Natural killer cell treated with Interleukin-12 subunit alpha and Interleukin-12 subunit beta and Interleukin-15 and Interleukin-18, amount 100 ng/mL, for 72 hours (primary cell): ENCODE data around the gene ADAMTS18. TPM values are rescaled to one million over a fixed set of nuclear protein-coding genes. Genes with fewer than 3 reads are reported as not detected.

Experiments used
- ATAC-seq, 2 donors: fragments of 150-1000 bp; cut with Tn5 transposase in 1 of 2; sonication (Bioruptor Pico), chemical (Tn5 transposase) in 1 of 2; 2 replicates each; pipeline ENCODE4 v1.10.0; 2021
- DNase-seq: peaks from one replicate; pipeline ENCODE4 v3.0.0; 2022; ENCODE audit warnings: low spot score
- H3K27ac Mint-ChIP-seq, 2 donors: 1 replicate in 1 of 2; 2 replicates in 1 of 2; pipeline ENCODE4 v1.8.0; 2022; ENCODE audit warnings: mixed read lengths in 2 of 2, mild to moderate bottlenecking in 1 of 2, moderate library complexity in 1 of 2
- H3K27me3 Mint-ChIP-seq, 2 donors: 1 replicate in 1 of 2; 2 replicates in 1 of 2; pipeline ENCODE4 v1.8.0; 2022; ENCODE audit warnings: mixed read lengths in 2 of 2
- H3K36me3 Mint-ChIP-seq: one replicate; pipeline ENCODE4 v1.8.0; 2022; ENCODE audit warnings: mixed read lengths
- H3K4me1 Mint-ChIP-seq, 2 donors: 1 replicate in 1 of 2; 2 replicates in 1 of 2; pipeline ENCODE4 v1.8.0; 2022; ENCODE audit warnings: low read depth in 2 of 2, mixed read lengths in 2 of 2, mild to moderate bottlenecking in 1 of 2
- H3K4me3 Mint-ChIP-seq: one replicate; pipeline ENCODE4 v1.8.0; 2022; ENCODE audit warnings: mixed read lengths
- H3K9me3 Mint-ChIP-seq: 2 replicates; pipeline ENCODE4 v1.8.0; 2022; ENCODE audit warnings: mixed read lengths
- total RNA-seq, 2 donors: library from RNA; stranded (reverse); gene quantifications; one replicate each; pipeline ENCODE4 v1.2.3, GENCODE V29; 2022

The ADAMTS18 gene
- total RNA-seq, 2 donors from 2014 or later = not detected

DNA sequence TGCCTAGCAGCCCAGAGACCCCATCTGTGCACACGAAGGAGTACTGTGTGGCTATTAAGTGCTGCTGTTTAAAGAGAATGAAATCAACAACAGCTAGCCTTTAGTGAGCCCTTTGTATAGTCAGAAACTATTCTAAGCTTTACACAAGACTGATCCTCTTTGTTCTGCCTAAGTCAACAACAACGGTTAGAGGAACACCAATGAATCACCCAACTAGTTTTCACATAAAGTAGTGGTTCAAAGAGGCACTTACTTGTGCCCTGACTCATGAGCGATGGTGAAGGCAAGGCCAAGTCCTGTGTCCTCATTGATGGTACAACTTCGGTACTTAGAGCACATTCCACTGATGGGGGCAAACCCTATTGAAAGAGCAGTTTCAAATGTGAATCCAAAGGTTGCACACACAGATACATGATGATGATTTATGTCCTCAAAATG, 75.8 kb downstream of the ADAMTS18 start:
- Mint-ChIP-seq H3K4me1 (no peaks in the 10 kb centered on the region), H3K27me3 (peaks cover 0 to 12% of the 10 kb centered on the region in 2 donors), H3K27ac (no peak overlapping the region), H3K9me3 (no peaks in the 10 kb centered on the region), H3K36me3 (no peaks in the 10 kb centered on the region), H3K4me3 (no peak overlapping the region)
- ATAC-seq (no peak), DNase-seq (no peak)

DNA sequence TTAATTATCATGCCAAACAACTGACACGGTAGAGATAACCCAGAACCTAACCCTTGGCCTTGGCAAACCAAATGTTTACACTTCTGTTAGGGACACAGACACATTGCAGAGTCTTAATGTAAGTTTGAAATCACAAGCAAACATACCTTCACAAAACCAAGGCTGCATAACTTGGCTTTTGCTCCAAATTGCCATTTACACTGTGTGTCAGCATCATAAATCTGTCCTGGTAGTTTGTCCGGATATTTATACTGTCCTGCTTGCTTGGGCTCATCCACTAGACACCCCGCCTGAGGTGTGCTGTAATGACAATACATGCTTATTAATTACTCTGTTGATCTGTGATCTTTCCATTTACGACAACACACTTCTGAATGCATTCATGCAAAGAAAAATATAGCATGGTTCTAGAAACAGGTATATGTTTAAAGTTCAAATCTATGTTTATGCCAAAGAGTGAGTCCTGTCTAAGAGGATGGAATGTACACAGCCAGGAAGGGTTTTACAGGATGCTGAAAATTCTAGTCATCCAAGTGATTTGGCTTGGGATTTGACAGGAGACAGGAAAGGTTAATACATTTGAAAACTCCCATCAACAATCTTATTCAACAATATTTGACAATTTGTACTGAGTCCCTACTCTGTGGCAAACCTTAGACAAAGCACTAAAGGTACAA, 81.1 kb downstream of the ADAMTS18 start:
- Mint-ChIP-seq H3K9me3 (no peaks in the 10 kb centered on the region), H3K4me3 (no peak overlapping the region), H3K4me1 (no peaks in the 10 kb centered on the region), H3K36me3 (no peaks in the 10 kb centered on the region), H3K27me3 (peaks cover 14 to 21% of the 10 kb centered on the region in 2 donors), H3K27ac (no peak overlapping the region)
- DNase-seq (no peak), ATAC-seq (no peak)

DNA sequence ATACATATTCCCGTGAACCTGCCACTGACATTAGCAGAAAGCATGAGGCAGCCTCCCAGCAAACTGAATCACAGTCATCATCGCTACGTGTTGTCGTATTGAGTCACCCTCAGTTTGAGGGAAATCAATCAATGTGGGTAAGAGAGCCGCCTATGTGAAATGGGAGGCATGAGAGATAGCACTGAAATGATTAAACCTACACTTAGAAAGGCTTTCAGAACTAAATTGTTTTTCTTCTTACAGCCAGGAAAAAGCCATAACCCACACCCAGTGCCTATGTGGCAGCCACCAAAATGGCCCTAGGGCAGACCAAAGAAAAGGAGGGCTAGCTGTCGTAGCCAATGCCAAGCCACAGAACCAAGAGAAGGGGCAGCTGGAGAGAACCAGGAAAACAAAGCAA, 90.5 kb downstream of the ADAMTS18 start:
- Mint-ChIP-seq H3K4me3 (no peak overlapping the region), H3K4me1 (no peaks in the 10 kb centered on the region), H3K27me3 (peaks cover 11 to 18% of the 10 kb centered on the region in 2 donors), H3K27ac (no peak overlapping the region), H3K9me3 (no peaks in the 10 kb centered on the region), H3K36me3 (no peaks in the 10 kb centered on the region)
- no peak for ATAC-seq
- no peak for DNase-seq

DNA sequence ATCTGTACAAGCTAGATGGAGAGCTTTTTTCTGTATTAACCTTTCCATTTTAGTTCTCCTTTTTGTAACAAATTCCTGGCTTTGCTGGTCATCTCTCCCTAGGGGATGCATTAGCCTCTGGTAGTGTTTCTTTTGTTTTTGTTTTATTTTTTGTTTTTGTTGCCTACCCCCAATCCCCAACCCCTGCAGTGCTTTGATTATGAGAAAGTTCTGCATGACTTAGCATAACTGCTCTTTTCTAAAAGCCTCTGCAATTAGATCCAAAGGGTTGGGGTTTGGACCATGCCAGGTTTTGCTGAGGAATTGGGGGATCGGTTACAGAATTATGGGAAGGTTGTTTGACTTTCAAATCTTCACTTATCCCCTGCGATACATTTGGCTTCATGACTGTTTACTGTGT, 98.2 kb downstream of the ADAMTS18 start:
- H3K4me3 Mint-ChIP-seq = no peak overlapping the region
- H3K27ac Mint-ChIP-seq = no peak overlapping the region
- H3K36me3 Mint-ChIP-seq = no peaks in the 10 kb centered on the region
- DNase-seq (no peak), ATAC-seq (no peak)
- H3K9me3 Mint-ChIP-seq = no peaks in the 10 kb centered on the region
- no peaks in the 10 kb centered on the region for H3K27me3 Mint-ChIP-seq
- no peaks in the 10 kb centered on the region for H3K4me1 Mint-ChIP-seq

DNA sequence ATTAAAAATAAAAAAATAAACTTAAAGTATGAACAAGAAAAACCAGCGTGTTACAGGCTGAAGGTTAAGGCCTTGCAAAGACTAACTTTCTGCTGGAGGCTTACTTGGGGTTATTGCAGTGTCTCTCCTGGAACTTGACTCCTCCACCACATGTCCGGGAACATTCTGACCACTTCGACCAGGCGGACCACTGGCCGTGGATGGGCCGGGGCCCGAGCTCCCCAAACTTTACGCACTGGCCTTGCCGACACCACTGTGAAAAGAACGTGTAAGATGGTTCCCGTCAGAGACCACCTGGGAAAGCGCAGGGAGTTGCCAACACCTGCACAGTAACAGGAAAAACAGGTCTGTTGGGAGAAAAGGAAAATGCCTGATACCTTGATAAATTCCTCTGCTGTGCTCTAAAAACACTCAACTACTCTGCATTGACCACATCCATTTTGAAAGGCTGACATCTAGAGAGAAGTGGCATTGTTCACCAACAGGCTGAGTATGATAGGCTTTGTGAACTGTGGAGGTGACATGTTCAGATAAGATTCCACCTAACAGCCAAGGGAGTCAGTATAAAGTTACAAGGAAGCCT, 99.1 kb downstream of the ADAMTS18 start:
- ATAC-seq (no peak), DNase-seq (no peak)
- Mint-ChIP-seq H3K4me3 (no peak overlapping the region), H3K4me1 (peaks cover 0 to under 1% of the 10 kb centered on the region in 2 donors), H3K36me3 (no peaks in the 10 kb centered on the region), H3K27me3 (no peaks in the 10 kb centered on the region), H3K9me3 (no peaks in the 10 kb centered on the region), H3K27ac (no peak overlapping the region)

DNA sequence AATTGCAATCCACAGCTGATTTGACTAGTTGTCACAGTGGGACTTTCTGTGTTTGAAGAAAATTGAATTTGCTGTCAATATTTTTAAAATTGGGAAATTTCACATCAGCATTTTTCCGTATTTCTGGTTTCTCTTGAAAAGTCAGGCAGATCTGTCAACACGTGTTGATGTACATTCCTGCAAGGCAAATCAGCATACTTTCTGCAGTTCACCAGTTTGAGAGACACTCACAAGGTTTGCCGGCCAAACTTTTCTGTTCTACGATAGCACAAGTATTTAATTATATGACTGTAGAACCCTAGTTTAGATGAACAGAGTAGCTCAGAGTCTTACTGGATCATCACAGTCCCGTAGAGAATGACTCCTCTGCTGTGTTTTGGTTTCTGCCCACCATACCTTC, 102.0 kb downstream of the ADAMTS18 start:
- ATAC-seq (no peak), DNase-seq (no peak)
- Mint-ChIP-seq H3K4me1 (peaks cover 0 to 2% of the 10 kb centered on the region in 2 donors), H3K9me3 (no peaks in the 10 kb centered on the region), H3K36me3 (no peaks in the 10 kb centered on the region), H3K27ac (no peak overlapping the region), H3K27me3 (no peaks in the 10 kb centered on the region), H3K4me3 (no peak overlapping the region)

DNA sequence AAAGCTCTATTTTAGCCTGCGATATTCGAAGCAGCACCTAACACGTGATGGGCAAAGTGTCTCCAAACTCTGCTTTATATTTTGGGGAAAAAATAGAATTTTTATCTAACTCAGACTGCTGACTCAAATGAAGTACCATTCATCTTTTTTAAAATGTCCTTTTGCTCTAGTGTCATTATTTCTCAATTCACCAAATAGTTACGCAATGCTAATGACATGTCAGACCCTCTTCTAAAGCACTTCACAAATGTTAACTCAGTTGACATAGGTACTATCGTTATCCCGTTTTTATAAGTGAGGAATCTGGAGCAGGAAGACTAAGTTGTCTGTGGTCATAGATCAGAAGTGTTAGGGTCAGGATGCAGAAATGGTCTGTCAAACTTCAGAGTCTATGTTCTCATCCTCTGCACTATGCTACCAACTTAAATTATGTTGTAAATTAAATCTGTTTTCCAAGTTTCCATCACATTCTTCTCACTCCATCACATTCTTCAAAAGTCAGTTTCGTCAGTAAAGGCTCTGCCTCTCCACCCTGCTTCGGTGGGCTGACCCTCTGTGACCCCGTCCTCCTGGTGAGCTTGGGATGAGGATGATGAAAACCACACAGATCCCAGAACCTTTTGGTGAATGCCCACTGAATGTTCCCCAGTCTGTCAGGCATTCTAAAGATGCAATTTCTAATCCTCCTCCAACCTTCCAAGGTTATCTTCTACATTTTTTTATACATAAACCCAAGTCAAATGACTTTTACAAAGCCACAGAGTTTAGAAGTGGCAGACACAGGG, 102.8 kb downstream of the ADAMTS18 start:
- Mint-ChIP-seq H3K36me3 (no peaks in the 10 kb centered on the region), H3K27ac (no peak overlapping the region), H3K4me3 (no peak overlapping the region), H3K9me3 (no peaks in the 10 kb centered on the region), H3K4me1 (peaks cover 0 to 2% of the 10 kb centered on the region in 2 donors), H3K27me3 (peaks cover 0 to 1% of the 10 kb centered on the region in 2 donors)
- no peak for DNase-seq
- no peak for ATAC-seq

DNA sequence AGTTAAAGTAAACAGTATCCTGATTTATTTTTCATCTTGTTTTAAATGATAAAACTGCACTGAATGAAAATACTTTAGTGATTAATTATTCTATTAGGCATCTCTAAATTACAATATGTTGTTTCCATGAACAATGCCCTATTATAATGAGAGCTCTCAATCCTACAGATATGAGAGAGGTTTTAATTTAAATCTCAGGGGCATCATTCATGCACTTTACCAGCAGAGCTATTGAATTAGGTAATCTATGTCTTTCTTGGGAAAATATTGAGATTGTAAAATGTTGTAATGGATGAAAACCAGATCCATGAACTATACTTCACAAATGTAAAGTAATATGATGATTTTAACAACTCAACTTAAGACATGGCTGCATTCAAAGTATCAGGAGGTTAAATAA, 103.8 kb downstream of the ADAMTS18 start:
- Mint-ChIP-seq H3K27me3 (peaks cover 3 to 6% of the 10 kb centered on the region in 2 donors), H3K27ac (no peak overlapping the region), H3K4me3 (no peak overlapping the region), H3K36me3 (no peaks in the 10 kb centered on the region), H3K4me1 (peaks cover 0 to 2% of the 10 kb centered on the region in 2 donors), H3K9me3 (no peaks in the 10 kb centered on the region)
- ATAC-seq (no peak), DNase-seq (no peak)

DNA sequence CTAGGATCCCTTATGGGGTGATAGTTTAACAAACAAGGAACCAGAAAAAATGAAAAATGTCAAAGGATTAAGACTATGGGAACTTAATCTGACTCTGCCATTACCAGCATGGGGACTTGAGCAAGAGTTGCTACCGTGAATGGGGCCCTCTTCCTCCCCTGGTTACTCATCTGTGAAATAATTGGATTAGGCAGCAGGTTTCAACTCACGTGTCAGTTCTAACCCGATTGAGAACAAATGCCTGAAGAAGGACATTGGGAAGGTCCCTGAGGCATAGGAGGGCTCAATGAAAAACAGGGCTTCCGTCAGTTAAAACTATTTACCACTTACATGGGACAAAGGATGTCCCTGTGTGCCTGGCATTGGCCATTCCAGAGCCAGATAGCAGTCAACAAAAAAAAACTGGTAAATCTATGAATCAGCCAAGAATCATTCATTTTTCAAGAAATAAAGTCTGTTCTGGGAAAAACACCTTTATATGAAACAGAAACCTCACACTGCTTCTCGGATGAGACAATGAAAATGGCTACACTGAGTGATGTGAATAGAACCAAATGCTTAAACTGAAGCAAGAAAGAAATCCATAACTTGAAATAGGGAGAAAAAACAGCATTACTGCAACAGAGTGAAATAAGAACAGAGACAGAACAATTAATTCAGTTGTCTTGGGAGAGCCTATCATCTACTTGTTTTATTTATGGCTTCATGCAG, 104.3 kb downstream of the ADAMTS18 start:
- peaks cover 0 to 2% of the 10 kb centered on the region in 2 donors for H3K4me1 Mint-ChIP-seq
- peaks cover 3 to 6% of the 10 kb centered on the region in 2 donors for H3K27me3 Mint-ChIP-seq
- H3K36me3 Mint-ChIP-seq = no peaks in the 10 kb centered on the region
- DNase-seq (no peak), ATAC-seq (no peak)
- no peak overlapping the region for H3K4me3 Mint-ChIP-seq
- no peak overlapping the region for H3K27ac Mint-ChIP-seq
- H3K9me3 Mint-ChIP-seq = no peaks in the 10 kb centered on the region

DNA sequence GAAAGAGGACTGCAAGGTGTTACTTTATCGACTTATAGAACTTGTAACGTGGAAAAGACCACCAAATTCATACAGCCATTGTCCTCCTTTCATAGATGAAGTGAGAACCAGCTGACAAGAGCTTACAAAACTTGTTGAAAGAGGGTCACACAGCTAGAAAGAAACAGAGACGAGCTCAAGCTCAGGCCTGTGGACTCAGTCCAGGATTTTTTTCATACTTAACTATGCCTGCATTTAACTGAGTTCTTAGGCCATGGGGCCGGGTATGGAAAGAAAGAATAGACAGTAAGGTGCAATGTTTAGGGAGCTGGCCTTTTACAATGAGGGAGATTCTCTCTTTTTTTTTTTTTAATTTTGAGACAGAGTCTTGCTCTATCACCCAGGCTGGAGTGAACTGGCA, 106.1 kb downstream of the ADAMTS18 start:
- Mint-ChIP-seq H3K9me3 (no peaks in the 10 kb centered on the region), H3K36me3 (no peaks in the 10 kb centered on the region), H3K27ac (no peak overlapping the region), H3K4me1 (peaks cover 0 to 2% of the 10 kb centered on the region in 2 donors), H3K27me3 (peaks cover 3 to 6% of the 10 kb centered on the region in 2 donors), H3K4me3 (no peak overlapping the region)
- ATAC-seq (no peak), DNase-seq (no peak)

DNA sequence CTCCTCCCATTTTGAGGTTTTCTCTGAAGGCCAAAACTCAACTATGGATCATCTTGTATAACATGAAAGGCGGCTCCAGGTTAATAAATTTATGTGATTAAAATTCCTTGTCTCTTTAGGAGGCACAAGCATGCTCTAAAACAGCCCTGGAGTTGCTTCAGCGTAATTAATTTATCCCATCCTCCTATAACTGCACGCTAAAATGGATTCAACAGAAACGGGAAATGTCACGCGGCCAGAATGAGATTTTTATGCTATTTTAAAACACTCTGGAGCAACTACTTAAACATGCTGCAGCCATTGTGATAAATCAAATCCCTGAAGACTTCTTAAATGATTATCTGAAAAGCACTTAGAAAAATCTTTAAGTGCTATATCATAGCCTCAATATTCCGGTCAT, 106.6 kb downstream of the ADAMTS18 start:
- ATAC-seq (no peak), DNase-seq (no peak)
- Mint-ChIP-seq H3K9me3 (no peaks in the 10 kb centered on the region), H3K27ac (no peak overlapping the region), H3K36me3 (no peaks in the 10 kb centered on the region), H3K4me1 (peaks cover 0 to 2% of the 10 kb centered on the region in 2 donors), H3K4me3 (no peak overlapping the region), H3K27me3 (peaks cover 3 to 6% of the 10 kb centered on the region in 2 donors)

DNA sequence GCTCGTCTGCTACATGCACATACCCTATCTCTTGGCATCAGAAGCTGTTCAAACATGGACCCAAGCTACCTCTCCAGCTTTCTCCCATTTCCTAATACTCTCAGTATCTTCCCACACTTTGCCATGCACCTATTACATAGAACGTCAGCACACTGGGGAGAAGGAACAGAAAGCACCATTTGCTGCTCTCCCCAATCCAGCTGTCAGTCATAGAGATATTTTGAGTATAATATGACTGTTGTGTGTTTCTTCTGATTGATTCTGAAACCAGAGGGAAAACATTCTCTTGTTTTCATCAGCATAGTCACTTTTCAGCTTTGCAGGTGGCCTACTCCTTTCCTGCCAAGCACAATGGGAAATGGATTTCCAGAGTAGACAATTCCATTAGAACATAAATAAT, 107.1 kb downstream of the ADAMTS18 start:
- H3K9me3 Mint-ChIP-seq = no peaks in the 10 kb centered on the region
- peaks cover 0 to 2% of the 10 kb centered on the region in 2 donors for H3K4me1 Mint-ChIP-seq
- no peak overlapping the region for H3K27ac Mint-ChIP-seq
- no peak for ATAC-seq
- DNase-seq = no peak
- no peaks in the 10 kb centered on the region for H3K36me3 Mint-ChIP-seq
- peaks cover 3 to 7% of the 10 kb centered on the region in 2 donors for H3K27me3 Mint-ChIP-seq
- no peak overlapping the region for H3K4me3 Mint-ChIP-seq

DNA sequence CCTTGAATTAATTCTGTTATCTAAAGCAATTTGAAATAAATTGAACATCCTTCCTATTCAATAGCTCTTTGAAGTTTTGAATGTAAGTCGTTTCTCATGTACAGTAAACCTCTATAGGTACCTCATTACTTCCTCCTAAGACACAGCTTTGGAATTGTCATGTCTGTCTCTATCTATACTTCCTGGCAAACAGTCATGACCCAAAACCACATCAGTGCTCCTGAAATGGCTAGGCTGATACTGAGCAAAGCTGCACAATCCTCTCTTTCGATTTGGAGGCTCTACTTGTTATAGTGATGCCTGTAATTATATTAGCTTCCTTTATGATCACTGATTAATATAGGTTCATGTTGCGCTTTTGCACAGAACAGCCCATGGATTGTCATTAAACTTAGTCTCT, 110.1 kb downstream of the ADAMTS18 start:
- Mint-ChIP-seq H3K4me1 (no peaks in the 10 kb centered on the region), H3K27ac (no peak overlapping the region), H3K36me3 (no peaks in the 10 kb centered on the region), H3K27me3 (peaks cover 3 to 16% of the 10 kb centered on the region in 2 donors), H3K4me3 (no peak overlapping the region), H3K9me3 (no peaks in the 10 kb centered on the region)
- ATAC-seq = no peak
- no peak for DNase-seq

DNA sequence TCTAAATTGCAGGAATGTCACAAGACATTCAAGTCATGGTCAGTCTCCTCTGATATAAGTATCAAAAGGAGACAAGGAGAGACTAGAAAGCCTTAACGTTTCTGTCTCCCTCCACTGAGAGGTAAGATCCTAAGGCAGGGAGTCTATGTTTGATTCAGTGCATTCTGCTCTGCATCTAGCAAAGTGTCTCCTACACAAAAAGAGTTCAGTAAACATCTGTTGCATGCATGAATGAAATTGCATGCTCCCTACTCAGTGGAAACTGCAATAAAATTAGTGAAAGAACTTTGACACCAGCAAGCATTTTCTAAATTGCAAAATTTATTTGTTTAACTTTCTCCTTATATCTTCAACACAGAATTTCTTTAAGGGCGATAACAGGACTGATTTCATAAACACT, 111.1 kb downstream of the ADAMTS18 start:
- H3K4me1 Mint-ChIP-seq = no peaks in the 10 kb centered on the region
- H3K27me3 Mint-ChIP-seq = peaks cover 3 to 16% of the 10 kb centered on the region in 2 donors
- no peaks in the 10 kb centered on the region for H3K9me3 Mint-ChIP-seq

More for the DNA sequence above, 111.1 kb downstream of the ADAMTS18 start:
- no peak for ATAC-seq
- Mint-ChIP-seq H3K27ac (no peak overlapping the region), H3K4me3 (no peak overlapping the region), H3K36me3 (no peaks in the 10 kb centered on the region)
- DNase-seq = no peak
